Epithelial cell of proximal tubule (primary cell): ENCODE measurements around the gene SNX3. TPM values are rescaled to one million over a fixed set of nuclear protein-coding genes. Genes with fewer than 3 reads are reported as not detected.

Experiments
- DNase-seq: peaks from one replicate; pipeline ENCODE4 v3.0.0-alpha.2; 2011; ENCODE audit warnings: low read depth
- H3K4me3 ChIP-seq: 2 replicates; pipeline ENCODE4 v1.5.1; 2011; ENCODE audit warnings: low read depth, mild to moderate bottlenecking, low read length
- CTCF ChIP-seq: conservative IDR thresholded peaks from 2 replicates; pipeline ENCODE4 v1.5.1; 2012; ENCODE audit warnings: low read depth, mild to moderate bottlenecking, low read length
- total RNA-seq: library from RNA; depleted of rRNA; stranded (reverse); fragments of >200 nt; gene quantifications from 2 replicates; pipeline ENCODE4 v1.2.3, GENCODE V29; 2015

Gene SNX3
- total RNA-seq, 1 donor from 2014 or later = 118 TPM

- no peak for TF ChIP-seq CTCF
- DNase-seq = no peak
- H3K4me3 ChIP-seq = no peak overlapping the region
These were observed 66.3 kb downstream of the SNX3 start for GRCh38 chr6:108194503-108194902.

GRCh38 chr6:108193835-108194234, 67.0 kb downstream of the SNX3 start:
- H3K4me3 ChIP-seq = no peak overlapping the region
- DNase-seq = no peak
- TF ChIP-seq CTCF = no peak

GRCh38 chr6:108193131-108193530, 67.7 kb downstream of the SNX3 start:
- H3K4me3 ChIP-seq = no peak overlapping the region
- no peak for DNase-seq
- no peak for TF ChIP-seq CTCF

- DNase-seq = no peak
- H3K4me3 ChIP-seq = no peak overlapping the region
- no peak for TF ChIP-seq CTCF
These were observed 73.3 kb downstream of the SNX3 start for GRCh38 chr6:108187519-108187918.

- TF ChIP-seq CTCF = no peak
- no peak for DNase-seq
- no peak overlapping the region for H3K4me3 ChIP-seq
These were observed 74.6 kb downstream of the SNX3 start for GRCh38 chr6:108186226-108186625.

- TF ChIP-seq CTCF = no peak
These were observed 80.1 kb downstream of the SNX3 start for GRCh38 chr6:108180776-108181175.

GRCh38 chr6:108180266-108180665, 80.6 kb downstream of the SNX3 start:
- no peak for TF ChIP-seq CTCF
- no peak overlapping the region for H3K4me3 ChIP-seq
- no peak for DNase-seq

More at GRCh38 chr6:108180776-108181175, 80.1 kb downstream of the SNX3 start:
- no peak overlapping the region for H3K4me3 ChIP-seq
- DNase-seq = no peak
